A549 treated with ZK216348 at 1 μM for 4 hours (cell line): ENCODE data around the gene ALAS2. TPM values are rescaled to one million over a fixed set of nuclear protein-coding genes. Genes with fewer than 3 reads are reported as not detected.

ENCODE experiments used
- total RNA-seq: library from RNA; stranded (reverse); fragments of 200-300 nt; extraction: Qiagen RNA extraction; gene quantifications from 5 replicates; pipeline ENCODE4 v1.2.3, GENCODE V29; 2022; ENCODE audit warnings: low read depth

ALAS2 gene
- total RNA-seq = not detected in 5 replicates

GRCh38 chrX:55030271-55031205, at the start of gene ALAS2:
ALAS2 (minus strand) TSS chrX:55030977; CDS start chrX:55026000, 4,977 bp downstream.

GRCh38 chrX:55074851-55075467, 44.2 kb upstream of the ALAS2 start, which contains the start of gene PAGE2B:
PAGE2B (plus strand) TSS chrX:55075030; CDS start chrX:55076042, 1,012 bp downstream.

DNA sequence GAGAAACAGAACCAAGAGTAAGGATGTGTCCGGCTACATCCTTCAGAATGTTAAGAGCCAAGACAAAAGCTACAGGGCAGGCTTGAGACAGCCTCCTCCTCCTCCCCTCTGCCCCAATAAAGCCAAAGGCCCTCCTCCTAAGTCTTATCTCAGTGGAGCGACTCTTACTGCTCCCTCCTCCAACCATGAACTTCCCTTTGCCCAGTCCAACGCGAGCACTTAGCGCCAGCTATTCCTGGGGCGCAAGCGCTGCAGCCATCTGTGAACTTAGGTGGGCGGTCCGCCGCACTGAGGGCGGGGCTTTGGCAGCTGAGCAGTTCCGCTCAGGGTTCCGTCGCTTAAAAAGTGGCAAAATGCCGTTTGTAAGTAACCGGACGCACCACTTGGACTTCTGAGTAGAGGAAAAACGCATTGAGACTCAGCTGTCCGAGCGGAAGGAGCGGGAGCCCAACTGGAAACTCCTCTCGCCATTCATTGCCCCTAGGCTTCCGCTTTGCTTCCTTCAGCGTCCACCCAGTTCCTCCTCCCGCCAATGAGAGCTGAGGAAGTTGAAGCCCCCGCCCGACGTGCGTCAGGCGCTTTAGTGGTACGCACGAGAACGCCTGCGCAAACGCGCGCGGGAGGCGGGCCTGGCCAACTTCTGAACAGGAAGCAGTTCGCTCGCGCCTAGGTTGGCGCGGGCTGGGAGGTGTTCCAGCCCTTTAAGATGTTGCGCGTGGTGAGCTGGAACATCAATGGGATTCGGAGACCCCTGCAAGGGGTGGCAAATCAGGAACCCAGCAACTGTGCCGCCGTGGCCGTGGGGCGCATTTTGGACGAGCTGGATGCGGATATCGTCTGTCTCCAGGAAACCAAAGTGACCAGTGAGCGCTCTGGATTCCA, 30.8 kb downstream of the ALAS2 start, which contains the start of gene APEX2:
Gene APEX2, plus strand, starts transcription at position 647 of the 882 bp plus-strand sequence. Its CDS starts 60 bp downstream, at position 707.

DNA sequence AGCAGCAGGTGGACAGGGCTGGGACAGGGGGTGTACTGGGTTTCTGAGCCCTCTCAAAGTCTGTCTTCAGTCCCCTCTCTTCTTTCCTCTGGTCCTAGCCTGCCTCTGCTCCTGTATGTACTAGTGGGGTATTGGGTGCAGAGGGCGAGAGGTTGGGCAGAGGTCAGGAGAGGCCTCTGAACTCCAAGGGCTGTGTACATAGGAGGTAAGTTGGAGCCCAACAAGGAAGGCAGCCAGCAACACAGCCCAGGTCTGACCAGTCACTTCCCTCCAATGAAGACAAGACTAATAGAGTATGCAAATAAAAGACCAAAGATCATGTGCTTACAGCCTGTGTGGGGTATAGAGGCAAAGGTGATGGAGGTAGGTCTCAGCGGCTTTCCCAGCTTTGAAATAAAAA, 36.7 kb downstream of the ALAS2 start, which contains the start of gene PFKFB1:
Gene PFKFB1, minus strand, starts transcription at position 90 of the 400 bp plus-strand sequence. CDS start 181 bp downstream, outside the sequence.

Other genes with a start within 250 kb of the ALAS2 start
- gene ITIH6, start 232.7 kb downstream of the ALAS2 start, total RNA-seq = not detected in 5 replicates
- 72.4 to 87.5 TPM (median 77.1 TPM) in 5 replicates for gene MAGED2, start 223.2 kb downstream of the ALAS2 start, total RNA-seq
- gene TRO, start 110.2 kb downstream of the ALAS2 start, total RNA-seq = 0.67 to 1.2 TPM (median 0.74 TPM) in 5 replicates
- gene PFKFB1, start 36.8 kb downstream of the ALAS2 start, total RNA-seq = 0.11 to 0.20 TPM (median 0.19 TPM) in 3 of 5 replicates, not detected in the others
- gene APEX2, start 30.6 kb downstream of the ALAS2 start, total RNA-seq = 22.0 to 33.9 TPM (median 29.9 TPM) in 5 replicates
- not detected in 5 replicates for gene PAGE2B, start 44.1 kb upstream of the ALAS2 start, total RNA-seq
- not detected in 5 replicates for gene PAGE2, start 58.0 kb upstream of the ALAS2 start, total RNA-seq
- not detected in 5 replicates for gene PAGE5, start 189.4 kb upstream of the ALAS2 start, total RNA-seq
- not detected in 5 replicates for gene PAGE3, start 233.9 kb upstream of the ALAS2 start, total RNA-seq